Tibial artery (tissue), 4 donors: ENCODE measurements around the gene RBM18.

Source experiments
- DNase-seq, 2 donors: peaks; one replicate each; pipeline ENCODE4 v3.0.0-alpha.2; 2019
- H3K27ac ChIP-seq, 2 donors: fragments of 200-600 bp; sonication (generic) in 1 of 2; 1 replicate in 1 of 2; 2 replicates in 1 of 2; pipeline ENCODE4 v1.5.1; 2018 to 2019; ENCODE audit warnings: mild to moderate bottlenecking in 1 of 2
- H3K27me3 ChIP-seq, 2 donors: fragments of 200-600 bp; sonication (generic) in 1 of 2; one replicate each; pipeline versions ENCODE4 v1.5.1 to v1.6.0; 2016 to 2019
- H3K36me3 ChIP-seq, 3 donors: fragments of 200-600 bp; sonication (generic) in 2 of 3; one replicate each; pipeline ENCODE4 v1.5.1; 2016 to 2019; ENCODE audit warnings: mild to moderate bottlenecking in 2 of 3
- H3K4me1 ChIP-seq, 4 donors: fragments of 200-600 bp; sonication (generic) in 2 of 4; 1 replicate in 3 of 4; 2 replicates in 1 of 4; pipeline ENCODE4 v1.5.1; 2016 to 2019
- H3K4me3 ChIP-seq, 2 donors: fragments of 200-600 bp; sonication (generic) in 1 of 2; 1 replicate in 1 of 2; 2 replicates in 1 of 2; pipeline ENCODE4 v1.5.1; 2018 to 2019; ENCODE audit warnings: mild to moderate bottlenecking in 2 of 2
- H3K9me3 ChIP-seq, 3 donors: fragments of 200-600 bp; sonication (generic) in 1 of 3; one replicate each; pipeline ENCODE4 v1.5.1; 2016 to 2019
- CTCF ChIP-seq, 2 experiments: fragments of 200-600 bp in 1 of 2; fragments of 450-650 bp in 1 of 2; IDR thresholded peaks; one replicate each; pipeline ENCODE4 v1.5.1; 2017 to 2019; ENCODE audit warnings: antibody characterized with exemption in 2 of 2, mild to moderate bottlenecking in 1 of 2, moderate library complexity in 1 of 2
- intact Hi-C: fragments of 100-400 bp; cut with DNase I; formaldehyde crosslinking; loops from one replicate; pipeline ENCODE4 v1.15.0; 2023; ENCODE audit warnings: low total_unique reads

RBM18 gene

GRCh38 chr9:122248448-122248865 lies 16.2 kb downstream of the RBM18 start:
- Histone ChIP-seq H3K36me3 (peaks cover 62 to 86% (median 67%) of the 10 kb centered on the region in 3 donors), H3K27ac (no peak overlapping the region), H3K9me3 (no peaks in the 10 kb centered on the region), H3K27me3 (no peaks in the 10 kb centered on the region), H3K4me1 (no peaks in the 10 kb centered on the region), H3K4me3 (no peak overlapping the region)
- DNase-seq: no peak
- intact Hi-C loops: no loop called here
- TF ChIP-seq CTCF (IDR thresholded peaks at IDR 0.05): no peak

- Histone ChIP-seq H3K27me3 (no peaks in the 10 kb centered on the region), H3K36me3 (peaks cover 76 to 93% (median 83%) of the 10 kb centered on the region in 3 donors), H3K4me1 (no peaks in the 10 kb centered on the region), H3K27ac (no peak overlapping the region), H3K4me3 (no peak overlapping the region), H3K9me3 (no peaks in the 10 kb centered on the region)
- no peak for DNase-seq
- no peak for TF ChIP-seq CTCF (IDR thresholded peaks at IDR 0.05)
- intact Hi-C loops: no loop called here
Observed at GRCh38 chr9:122246666-122247065, 18.0 kb downstream of the RBM18 start.

GRCh38 chr9:122244349-122244748 lies 20.3 kb downstream of the RBM18 start:
- Histone ChIP-seq H3K4me3 (no peak overlapping the region), H3K27me3 (no peaks in the 10 kb centered on the region), H3K9me3 (no peaks in the 10 kb centered on the region), H3K4me1 (no peaks in the 10 kb centered on the region), H3K27ac (no peak overlapping the region), H3K36me3 (peaks cover 80 to 93% (median 88%) of the 10 kb centered on the region in 3 donors)
- intact Hi-C loops: no loop called here
- DNase-seq: no peak
- TF ChIP-seq CTCF (IDR thresholded peaks at IDR 0.05): no peak

- H3K27me3 ChIP-seq: no peaks in the 10 kb centered on the region
- H3K4me1 ChIP-seq: no peaks in the 10 kb centered on the region
- no peak for TF ChIP-seq CTCF (IDR thresholded peaks at IDR 0.05)
- no peak for DNase-seq
- peaks cover 56 to 64% (median 60%) of the 10 kb centered on the region in 3 donors for H3K36me3 ChIP-seq
- no peak overlapping the region for H3K4me3 ChIP-seq
- H3K27ac ChIP-seq: no peak overlapping the region
- no peaks in the 10 kb centered on the region for H3K9me3 ChIP-seq
- intact Hi-C loops: no loop called here
Observed at GRCh38 chr9:122239722-122240121, 24.9 kb downstream of the RBM18 start.

GRCh38 chr9:122236681-122237080 lies 28.0 kb downstream of the RBM18 start:
- Histone ChIP-seq H3K27ac (no peak overlapping the region), H3K9me3 (no peaks in the 10 kb centered on the region), H3K27me3 (peaks cover 0 to 6% of the 10 kb centered on the region in 2 donors), H3K36me3 (peaks cover 27 to 34% (median 29%) of the 10 kb centered on the region in 3 donors), H3K4me3 (no peak overlapping the region), H3K4me1 (no peaks in the 10 kb centered on the region)
- TF ChIP-seq CTCF (IDR thresholded peaks at IDR 0.05): no peak
- no peak for DNase-seq
- intact Hi-C loops: no loop called here
